Measurements from ENCODE around the gene MGAT4C.
"Not testable (repeated sequence)": the region's sequence is repeated elsewhere in the genome, so short reads cannot be mapped to it uniquely, and the experiment has no call there.

GRCh38 chr12:86296396-86296795, 40.2 kb upstream of the MGAT4C start:
- TF ChIP-seq POLR2A, CTCF (IDR thresholded peaks at IDR 0.05): not testable (repeated sequence)

Data from lower leg skin (tissue), 3 donors.